ENCODE measurements around the gene RIPK3. TPM values are rescaled to one million over a fixed set of nuclear protein-coding genes. Genes with fewer than 3 reads are reported as not detected.

RIPK3 gene
- total RNA-seq, 1 donor from 2014 or later: 0.60 TPM

- no peak for DNase-seq (ENCODE audit: low read depth in 2 of 2)
These were observed 8.4 kb upstream of the RIPK3 start for GRCh38 chr14:24348186-24348585.

- no peak for DNase-seq (ENCODE audit: low read depth in 2 of 2)
These were observed 7.3 kb upstream of the RIPK3 start for GRCh38 chr14:24347134-24347533.

- no peak for DNase-seq (ENCODE audit: low read depth in 2 of 2)
These were observed 4.2 kb upstream of the RIPK3 start for GRCh38 chr14:24343795-24344660.

- no peak for DNase-seq (ENCODE audit: low read depth in 2 of 2)
These were observed 3.1 kb upstream of the RIPK3 start for GRCh38 chr14:24342889-24343288.

- DNase-seq (ENCODE audit: low read depth in 2 of 2): no peak
These were observed 815 bp upstream of the RIPK3 start for GRCh38 chr14:24340606-24341005.

GRCh38 chr14:24338843-24339242 lies 948 bp downstream of the RIPK3 start:
- DNase-seq (ENCODE audit: low read depth in 2 of 2): no peak

GRCh38 chr14:24337824-24338175 lies 2.0 kb downstream of the RIPK3 start:
- no peak for DNase-seq (ENCODE audit: low read depth in 2 of 2)

- DNase-seq (ENCODE audit: low read depth in 2 of 2): no peak
These were observed 2.5 kb downstream of the RIPK3 start for GRCh38 chr14:24337144-24337823.

GRCh38 chr14:24335461-24336171 lies 4.2 kb downstream of the RIPK3 start:
- peak in 1 of 2 donors; percentile 60 for DNase-seq (ENCODE audit: low read depth in 2 of 2)

- peak; percentile 41 to 79 for DNase-seq (ENCODE audit: low read depth in 2 of 2)
These were observed 5.1 kb downstream of the RIPK3 start, which contains the start of gene ADCY4 for GRCh38 chr14:24334431-24335291. ADCY4 (minus strand) TSS chr14:24335071; CDS start chr14:24334652, 419 bp downstream.

GRCh38 chr14:24332268-24332993 lies 7.4 kb downstream of the RIPK3 start:
- DNase-seq (ENCODE audit: low read depth in 2 of 2): peak; percentile 56 to 75

- no peak for DNase-seq (ENCODE audit: low read depth in 2 of 2)
These were observed 8.0 kb downstream of the RIPK3 start for GRCh38 chr14:24331731-24332267.

GRCh38 chr14:24330973-24331674 lies 8.7 kb downstream of the RIPK3 start:
- no peak for DNase-seq (ENCODE audit: low read depth in 2 of 2)

- no peak for DNase-seq (ENCODE audit: low read depth in 2 of 2)
These were observed 10.1 kb downstream of the RIPK3 start for GRCh38 chr14:24329736-24330135.

- DNase-seq (ENCODE audit: low read depth in 2 of 2): no peak
These were observed 10.6 kb downstream of the RIPK3 start for GRCh38 chr14:24329073-24329663.

GRCh38 chr14:24327914-24328313 lies 11.9 kb downstream of the RIPK3 start:
- peak in 1 of 2 donors; percentile 40 for DNase-seq (ENCODE audit: low read depth in 2 of 2)

- DNase-seq (ENCODE audit: low read depth in 2 of 2): no peak
These were observed 12.5 kb downstream of the RIPK3 start for GRCh38 chr14:24327303-24327702.

GRCh38 chr14:24325963-24326362 lies 13.8 kb downstream of the RIPK3 start:
- DNase-seq (ENCODE audit: low read depth in 2 of 2): no peak

GRCh38 chr14:24325041-24325530 lies 14.7 kb downstream of the RIPK3 start:
- DNase-seq (ENCODE audit: low read depth in 2 of 2): no peak

Measured in lung microvascular endothelial cell (primary cell).